Cardiac muscle cell (in vitro differentiated cells and primary cell): ENCODE data around the gene PMPCB. TPM values are rescaled to one million over a fixed set of nuclear protein-coding genes. Genes with fewer than 3 reads are reported as not detected.

Source experiments
- DNase-seq, 2 donors: peaks; one replicate each; pipeline versions ENCODE4 v3.0.0 to v3.0.0-alpha.2; 2010 to 2017; ENCODE audit warnings: low read depth in 1 of 2, low spot score in 1 of 2
- H3K27ac ChIP-seq: fragments of 200-600 bp; sonication (generic); 2 replicates; pipeline ENCODE4 v1.5.1; 2016
- H3K27me3 ChIP-seq: fragments of 200-600 bp; sonication (generic); 2 replicates; pipeline ENCODE4 v1.6.0; 2016; ENCODE audit warnings: control low read depth
- H3K36me3 ChIP-seq: fragments of 200-600 bp; sonication (generic); 2 replicates; pipeline ENCODE4 v1.5.1; 2016; ENCODE audit warnings: control low read depth
- H3K4me1 ChIP-seq: fragments of 200-600 bp; sonication (generic); 2 replicates; pipeline ENCODE4 v1.8.1; 2017; ENCODE audit warnings: low read depth, mild to moderate bottlenecking, mixed run types
- H3K4me3 ChIP-seq: fragments of 200-600 bp; sonication (generic); 2 replicates; pipeline ENCODE4 v1.5.1; 2016; ENCODE audit warnings: mild to moderate bottlenecking
- H3K9me3 ChIP-seq: fragments of 200-600 bp; sonication (generic); 2 replicates; pipeline ENCODE4 v1.5.1; 2017; ENCODE audit warnings: low read depth, mild to moderate bottlenecking, control low read depth
- CTCF ChIP-seq: IDR thresholded peaks from 2 replicates; pipeline ENCODE4 v1.5.1; 2012; ENCODE audit warnings: low read depth, mild to moderate bottlenecking, low read length
- polyA plus RNA-seq: library from polyadenylated mRNA; unstranded; fragments of >200 nt; fragmentation: Nextera tagmentation; extraction: Ambion mirVana; gene quantifications from 2 replicates; pipeline ENCODE4 v1.2.1, GENCODE V29; 2016
- total RNA-seq: library from RNA; depleted of rRNA; stranded (reverse); fragments of >200 nt; gene quantifications from 2 replicates; pipeline ENCODE4 v1.2.3, GENCODE V29; 2016

Gene PMPCB
- total and polyA plus RNA-seq, 2 experiments from 2014 or later: 67.4 to 92.2 TPM

- H3K27ac ChIP-seq: peak within 1 kb of the TSS; percentile 76
- TF ChIP-seq CTCF: no peak
- H3K9me3 ChIP-seq: no peaks in the 10 kb centered on the region
- peak; percentile 94 to 97 for DNase-seq
- peaks cover 10% of the 10 kb centered on the region for H3K4me1 ChIP-seq
- no peaks in the 10 kb centered on the region for H3K27me3 ChIP-seq
- peak within 1 kb of the TSS; percentile 86 for H3K4me3 ChIP-seq
- peaks cover 15% of the 10 kb centered on the region for H3K36me3 ChIP-seq
These were observed 47.4 kb downstream of the PMPCB start, which contains the start of gene DNAJC2 for GRCh38 chr7:103344453-103345149. Gene DNAJC2, minus strand, starts transcription at chr7:103344767. Its CDS starts 145 bp downstream, at chr7:103344622.

- Histone ChIP-seq H3K4me1 (peaks cover 10% of the 10 kb centered on the region), H3K27ac (no peak overlapping the region), H3K9me3 (no peaks in the 10 kb centered on the region), H3K36me3 (peaks cover 6% of the 10 kb centered on the region), H3K4me3 (no peak overlapping the region), H3K27me3 (no peaks in the 10 kb centered on the region)
- no peak for TF ChIP-seq CTCF
- no peak for DNase-seq
These were observed 49.2 kb downstream of the PMPCB start for GRCh38 chr7:103346396-103346795.

DNA sequence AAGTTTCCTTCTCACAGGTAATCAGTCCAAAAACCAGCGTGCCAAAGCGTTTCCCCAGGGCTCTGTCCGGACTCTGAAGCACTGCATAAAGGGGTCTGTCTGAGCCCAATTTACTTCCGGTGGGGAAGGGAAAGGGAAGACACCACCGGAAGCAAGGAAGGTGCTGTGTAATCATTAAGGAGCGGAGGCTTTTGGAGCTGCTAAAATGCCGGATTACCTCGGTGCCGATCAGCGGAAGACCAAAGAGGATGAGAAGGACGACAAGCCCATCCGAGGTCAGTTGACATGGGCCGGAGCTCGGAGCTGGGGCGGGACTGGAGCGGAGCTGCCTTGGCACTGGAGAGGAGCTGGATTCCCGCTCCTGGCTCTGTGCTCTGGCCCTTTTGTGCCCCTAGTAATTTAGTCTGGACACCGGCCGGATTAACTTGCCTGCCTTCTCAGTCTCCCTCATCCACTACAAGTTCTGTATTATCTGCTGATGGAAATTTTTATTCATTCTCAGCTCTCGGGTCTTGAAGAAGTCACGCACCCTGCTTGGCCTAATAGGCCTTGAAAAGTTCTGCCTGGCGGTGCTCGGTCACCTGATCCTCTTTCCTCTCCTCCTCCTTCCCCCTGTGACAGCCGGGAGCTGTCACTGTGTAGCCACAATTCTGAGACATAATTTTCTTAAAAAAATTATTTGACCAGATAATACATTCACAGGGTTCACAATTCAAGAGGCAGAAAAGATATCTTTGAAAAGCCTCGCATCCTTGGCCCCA lies 50.5 kb downstream of the PMPCB start, which contains the start of gene PSMC2:
PSMC2 (plus strand) TSS at position 137 of the 761 bp plus-strand sequence; CDS start at position 206, 69 bp downstream.
- peak; percentile 82 to 94 for DNase-seq
- Histone ChIP-seq H3K27me3 (no peaks in the 10 kb centered on the region), H3K9me3 (no peaks in the 10 kb centered on the region), H3K4me3 (peak within 1 kb of the TSS; percentile 91), H3K27ac (peak within 1 kb of the TSS; percentile 95), H3K4me1 (peaks cover 10% of the 10 kb centered on the region), H3K36me3 (no peaks in the 10 kb centered on the region)
- TF ChIP-seq CTCF: no peak

DNA sequence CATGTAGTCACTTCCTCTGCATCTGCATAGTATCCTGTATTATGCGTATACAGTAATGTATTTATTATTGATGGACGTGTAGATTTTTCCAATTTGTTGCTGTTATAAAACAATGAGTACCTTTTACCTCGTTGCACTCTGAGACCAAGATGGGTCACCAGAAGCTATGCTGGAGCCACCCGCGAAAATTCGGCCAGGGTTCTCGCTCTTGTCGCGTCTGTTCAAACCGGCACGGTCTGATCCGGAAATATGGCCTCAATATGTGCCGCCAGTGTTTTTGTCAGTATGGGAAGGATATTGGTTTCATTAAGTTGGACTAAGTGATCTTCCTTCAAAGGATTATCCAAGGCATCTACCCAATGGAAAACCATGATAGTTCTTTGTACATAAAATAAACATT lies 51.2 kb downstream of the PMPCB start:
- Histone ChIP-seq H3K27ac (no peak overlapping the region), H3K4me1 (peaks cover 8% of the 10 kb centered on the region), H3K9me3 (no peaks in the 10 kb centered on the region), H3K4me3 (peak overlapping the region; percentile 91), H3K36me3 (no peaks in the 10 kb centered on the region), H3K27me3 (no peaks in the 10 kb centered on the region)
- no peak for DNase-seq
- TF ChIP-seq CTCF: no peak

GRCh38 chr7:103348959-103349358 lies 51.7 kb downstream of the PMPCB start:
- H3K27ac ChIP-seq: no peak overlapping the region
- H3K36me3 ChIP-seq: no peaks in the 10 kb centered on the region
- no peak for TF ChIP-seq CTCF
- H3K27me3 ChIP-seq: no peaks in the 10 kb centered on the region
- no peaks in the 10 kb centered on the region for H3K9me3 ChIP-seq
- H3K4me3 ChIP-seq: peak overlapping the region; percentile 91
- no peak for DNase-seq
- H3K4me1 ChIP-seq: peaks cover 6% of the 10 kb centered on the region
